HL-60/S4 (cell line): ENCODE data around the gene KRT2.

Experiments
- in situ Hi-C: fragments of 300-500 bp; cut with MboI; formaldehyde crosslinking; loops from 2 replicates; pipeline ENCODE4 v1.14.3; 2022; ENCODE audit warnings: low sequenced_read_pairs

Gene KRT2

GRCh38 chr12:52600941-52601481, 51.0 kb downstream of the KRT2 start, which contains the start of gene KRT72:
Gene KRT72 (minus strand): TSS chr12:52601463. CDS start chr12:52601452, 11 bp downstream.
- in situ Hi-C loops: no loop called here

- in situ Hi-C loops: no loop called here
These were observed 51.5 kb downstream of the KRT2 start for GRCh38 chr12:52600475-52600874.

- in situ Hi-C loops: no loop called here
These were observed 51.9 kb downstream of the KRT2 start for GRCh38 chr12:52600071-52600470.

GRCh38 chr12:52598966-52599365, 53.0 kb downstream of the KRT2 start:
- in situ Hi-C loops: no loop called here
